NCI-H1048 (cell line): ENCODE results near the gene MAPK8IP2.

Experiments used
- DNase-seq: peaks from one replicate; lab custom pipeline; 2025; lab: John Stamatoyannopoulos, UW

The MAPK8IP2 gene

GRCh38 chr22:50575426-50575941 lies 25.1 kb upstream of the MAPK8IP2 start:
- no peak for DNase-seq

DNA sequence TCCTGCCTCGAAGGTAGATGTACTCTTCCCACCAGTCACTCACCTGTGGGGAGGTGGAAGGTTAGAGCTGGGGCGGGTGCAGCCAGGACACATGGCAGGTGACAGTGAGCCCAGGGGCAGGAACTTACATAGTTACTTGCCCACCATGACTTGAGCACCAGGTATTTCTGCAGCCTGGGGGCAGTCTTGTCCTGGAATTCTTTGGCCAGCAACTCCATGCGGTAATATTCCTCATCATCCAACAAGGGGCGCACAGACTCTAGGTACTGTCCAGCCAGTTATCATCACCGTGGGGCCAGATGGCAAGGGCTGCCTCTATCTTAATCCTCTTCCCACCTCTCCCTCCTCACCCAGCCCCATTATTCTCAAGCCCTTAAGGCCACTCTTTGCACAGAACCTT lies 24.5 kb upstream of the MAPK8IP2 start:
- DNase-seq: no peak

- no peak for DNase-seq
Measured at GRCh38 chr22:50576806-50577696, 23.5 kb upstream of the MAPK8IP2 start.

GRCh38 chr22:50577697-50577986 lies 23.0 kb upstream of the MAPK8IP2 start:
- no peak for DNase-seq

GRCh38 chr22:50577987-50578775 lies 22.4 kb upstream of the MAPK8IP2 start, which contains the start of gene CPT1B:
Gene CPT1B (minus strand): TSS chr22:50578427. CDS start chr22:50577915, 512 bp downstream.
- DNase-seq: no peak

GRCh38 chr22:50578776-50579310 lies 21.8 kb upstream of the MAPK8IP2 start:
- DNase-seq: no peak

- no peak for DNase-seq
Measured at GRCh38 chr22:50579752-50580151, 20.8 kb upstream of the MAPK8IP2 start.

- no peak for DNase-seq
Measured at GRCh38 chr22:50581031-50581949, 19.3 kb upstream of the MAPK8IP2 start.

GRCh38 chr22:50581950-50582492 lies 18.6 kb upstream of the MAPK8IP2 start:
- DNase-seq: no peak

GRCh38 chr22:50582493-50583293 lies 17.9 kb upstream of the MAPK8IP2 start, which contains the start of gene CHKB:
Gene CHKB (minus strand): TSS chr22:50582849. CDS start chr22:50582781, 68 bp downstream.
- peak; percentile 96 for DNase-seq

GRCh38 chr22:50583294-50583861 lies 17.2 kb upstream of the MAPK8IP2 start:
- DNase-seq: no peak

DNA sequence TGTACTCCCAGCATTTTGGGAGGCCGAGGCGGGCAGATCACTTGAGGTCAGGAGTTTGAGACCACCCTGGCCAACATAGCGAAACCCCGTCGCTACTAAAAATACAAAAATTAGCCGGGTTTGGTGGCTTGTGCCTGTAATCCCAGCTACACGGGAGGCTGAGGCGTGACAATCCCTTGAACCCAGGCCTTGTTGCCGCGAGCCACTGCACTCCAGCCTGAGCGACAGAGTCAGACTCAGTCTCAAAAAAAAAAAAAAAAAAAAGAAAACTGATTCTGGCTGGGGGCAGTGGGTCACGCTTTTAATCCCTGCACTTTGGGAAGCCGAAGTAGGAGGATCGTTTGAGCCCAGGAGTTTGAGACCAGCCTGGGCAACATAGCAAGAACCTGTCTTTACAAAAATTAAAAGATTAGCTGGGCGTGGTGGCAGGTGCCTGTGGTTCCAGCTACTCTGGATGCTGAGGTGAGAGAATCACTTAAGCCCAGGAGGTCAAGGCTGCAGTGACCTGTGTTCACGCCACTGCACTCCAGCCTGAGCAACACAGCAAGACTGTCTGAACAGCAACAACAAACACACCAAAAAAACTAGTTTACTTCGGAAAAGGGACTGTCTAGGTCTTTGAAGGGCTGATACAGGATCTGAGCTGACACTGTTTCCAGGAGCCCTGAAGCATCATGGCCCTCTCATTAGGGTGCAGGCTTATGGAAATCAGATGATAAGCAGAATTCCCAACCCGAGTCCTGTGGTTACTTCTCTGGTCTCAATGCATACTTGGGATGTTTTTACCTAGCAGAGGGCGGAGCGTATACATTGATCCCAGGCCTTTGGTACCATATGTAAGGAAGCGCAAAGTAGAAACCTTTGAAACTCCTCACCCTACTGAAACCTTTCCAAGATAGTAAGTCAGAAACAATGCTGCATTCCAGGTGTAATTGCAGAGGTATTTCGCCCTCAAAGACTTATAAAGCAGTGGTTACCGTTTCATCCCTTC lies 16.2 kb upstream of the MAPK8IP2 start:
- no peak for DNase-seq

DNA sequence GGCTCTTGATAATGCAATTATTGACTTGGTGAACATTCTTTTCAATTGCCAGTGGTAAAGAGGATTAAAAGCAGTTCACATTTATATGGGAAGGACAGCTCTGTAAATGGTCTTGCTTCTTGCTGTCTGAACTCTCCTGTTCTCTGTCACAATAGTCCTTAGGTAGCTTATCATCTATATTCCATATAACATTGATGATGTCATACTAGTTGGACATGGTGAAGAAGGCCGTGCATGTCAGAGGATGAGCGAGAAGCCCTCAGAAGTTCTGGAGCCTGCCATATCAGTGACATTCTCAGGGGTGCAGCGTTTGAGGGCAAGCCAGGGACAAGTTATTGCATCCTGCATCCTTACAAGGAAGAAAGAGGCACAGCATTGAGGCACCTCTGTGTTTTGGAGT lies 15.4 kb upstream of the MAPK8IP2 start:
- no peak for DNase-seq

DNA sequence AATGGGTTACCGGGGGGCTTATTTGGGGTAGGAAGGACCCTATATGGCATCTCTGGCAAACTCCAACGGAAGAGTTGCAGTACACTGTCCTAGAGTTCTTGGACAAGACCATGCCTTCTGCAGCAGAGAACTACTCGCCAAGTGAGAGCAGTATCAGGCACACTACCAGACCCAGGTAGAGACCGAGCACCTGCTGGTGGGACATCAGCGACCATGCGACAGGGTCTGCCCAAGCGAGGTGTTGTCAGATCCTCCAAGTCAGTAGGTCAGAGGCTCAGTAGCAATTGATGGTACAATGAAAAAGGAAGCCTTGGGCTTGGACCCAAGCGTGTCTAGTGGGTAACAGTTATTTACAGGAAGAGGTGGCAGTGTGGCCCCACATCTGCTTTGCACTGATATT lies 14.8 kb upstream of the MAPK8IP2 start:
- DNase-seq: no peak

DNA sequence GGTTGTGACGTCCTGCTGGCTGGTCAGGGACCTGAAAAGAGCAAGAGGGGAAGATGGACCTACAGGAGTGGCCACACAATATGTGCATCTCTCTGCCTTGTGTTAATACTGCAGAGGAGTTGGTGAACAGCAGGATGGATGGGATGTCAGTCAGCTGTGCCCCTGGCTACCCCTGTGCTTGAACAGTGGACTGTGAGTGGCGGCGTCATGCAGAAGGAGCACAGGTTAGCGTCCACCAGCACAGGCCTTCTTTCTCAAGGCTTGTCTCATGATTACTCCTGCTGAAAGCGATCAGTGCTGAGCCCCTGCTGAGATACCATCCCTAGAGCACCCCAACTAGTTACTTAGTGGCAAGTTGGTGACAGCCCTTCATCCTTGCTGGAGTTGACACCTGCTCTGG lies 14.2 kb upstream of the MAPK8IP2 start:
- DNase-seq: no peak

- DNase-seq: no peak
Measured at GRCh38 chr22:50587407-50587806, 13.2 kb upstream of the MAPK8IP2 start.

- no peak for DNase-seq
Measured at GRCh38 chr22:50595189-50595588, 5.4 kb upstream of the MAPK8IP2 start.

GRCh38 chr22:50597097-50597496 lies 3.5 kb upstream of the MAPK8IP2 start:
- DNase-seq: no peak
